HG03342 (cell line): ENCODE measurements around the gene RARRES1.
"Not testable (repeated sequence)": the region's sequence is repeated elsewhere in the genome, so short reads cannot be mapped to it uniquely, and the experiment has no call there.

Experiments used
- ATAC-seq: cut with Tn5 transposase; IDR thresholded peaks from one replicate; pipeline ENCODE4 v1.9.1; 2021; ENCODE audit warnings: mild to moderate bottlenecking, moderate library complexity; ENCODE audit not compliant: unreplicated experiment

RARRES1 gene

GRCh38 chr3:158701420-158702065, 30.7 kb downstream of the RARRES1 start:
- no peak for ATAC-seq

GRCh38 chr3:158700559-158700958, 31.7 kb downstream of the RARRES1 start:
- no peak for ATAC-seq

- ATAC-seq: no peak
Observed at GRCh38 chr3:158696618-158697017, 35.6 kb downstream of the RARRES1 start.

- ATAC-seq: not testable (repeated sequence)
Observed at GRCh38 chr3:158693866-158694456, 38.3 kb downstream of the RARRES1 start.

GRCh38 chr3:158685159-158685558, 47.1 kb downstream of the RARRES1 start:
- no peak for ATAC-seq

- ATAC-seq: no peak
Observed at GRCh38 chr3:158683230-158683962, 48.9 kb downstream of the RARRES1 start.

DNA sequence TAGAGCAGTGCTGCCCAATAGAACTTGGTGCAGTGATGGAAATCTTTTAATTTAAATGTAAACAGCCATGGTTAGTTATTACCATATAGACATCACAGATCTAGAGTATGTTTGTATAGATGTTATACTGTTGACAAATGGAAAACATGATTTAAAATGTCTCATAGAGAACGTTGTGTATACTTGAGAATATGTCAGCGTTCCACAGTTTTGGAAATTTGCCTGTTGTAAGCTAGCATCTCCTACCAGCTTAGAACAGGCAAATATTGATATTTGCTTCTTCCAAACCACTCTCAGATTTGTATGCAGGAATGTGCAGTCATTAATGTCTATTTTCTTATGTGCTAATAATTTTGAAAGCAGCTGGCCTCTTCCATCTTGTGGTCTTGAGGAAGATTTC, 51.4 kb downstream of the RARRES1 start:
- ATAC-seq: no peak

DNA sequence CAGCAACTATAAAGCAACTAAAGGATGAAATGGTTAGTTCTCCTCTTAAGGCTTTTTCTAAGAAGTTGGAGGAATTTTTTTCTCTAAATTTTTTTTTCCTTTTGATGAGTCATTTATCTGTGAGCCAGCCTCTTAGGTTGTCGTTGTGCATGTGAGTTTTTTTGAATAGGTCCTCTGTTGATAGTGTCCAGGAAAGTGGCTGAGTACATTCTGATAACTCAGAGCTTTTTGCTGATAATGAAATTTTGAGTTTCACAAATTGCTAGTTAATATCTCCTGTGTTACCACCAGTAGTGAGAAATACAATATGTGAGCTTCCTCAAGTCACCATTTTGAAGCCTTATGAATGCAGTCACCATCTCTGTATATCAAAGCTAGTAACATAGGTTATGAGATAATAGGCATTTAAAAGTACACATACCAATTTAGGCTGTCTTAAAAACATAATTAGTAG, 52.7 kb downstream of the RARRES1 start:
- ATAC-seq: no peak

- no peak for ATAC-seq
Observed at GRCh38 chr3:158678687-158679086, 53.6 kb downstream of the RARRES1 start.

GRCh38 chr3:158672215-158673176, 59.8 kb downstream of the RARRES1 start, which contains the start of gene LXN:
LXN (minus strand) TSS chr3:158672648; CDS start chr3:158672478, 170 bp downstream.
- ATAC-seq: peak; percentile 100

DNA sequence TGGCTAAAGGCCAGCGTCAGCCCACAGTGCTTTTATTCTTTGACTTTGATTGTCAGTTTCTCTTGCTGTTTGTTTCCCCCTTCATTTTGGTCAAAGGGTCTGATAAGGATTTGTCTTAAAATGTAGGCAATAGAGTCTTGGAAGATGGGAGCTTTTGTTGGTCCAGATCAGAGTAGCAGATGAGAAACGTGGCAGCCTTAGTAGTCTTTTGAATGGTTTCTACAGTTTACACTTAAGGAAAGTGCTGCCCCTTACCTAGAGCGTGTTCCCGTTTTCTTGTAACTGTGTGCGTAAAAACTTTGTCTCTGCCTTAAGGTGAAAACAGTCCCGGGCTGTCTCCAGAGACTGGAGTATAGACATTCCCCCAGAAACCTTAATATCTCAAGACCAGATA, 60.4 kb downstream of the RARRES1 start:
- no peak for ATAC-seq

DNA sequence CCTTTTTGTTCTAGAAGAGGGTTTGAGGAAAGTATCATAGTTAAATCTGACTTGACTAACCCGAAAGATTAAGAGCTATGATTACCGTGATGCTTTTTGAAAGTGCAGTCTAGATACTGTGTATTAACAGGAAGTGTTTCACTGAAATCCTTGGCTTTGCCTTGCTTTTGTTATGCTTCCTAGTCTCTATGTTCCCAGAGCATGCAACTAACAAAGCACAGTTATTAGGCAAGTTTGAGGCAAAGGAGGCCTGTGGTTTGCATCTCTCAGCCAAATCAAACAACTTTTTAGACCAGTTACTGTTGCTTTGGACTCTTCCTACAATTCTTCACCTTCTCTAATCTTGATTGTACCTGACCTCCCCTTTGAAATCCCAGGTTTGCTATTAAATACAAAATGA, 63.8 kb downstream of the RARRES1 start:
- no peak for ATAC-seq

- ATAC-seq: no peak
Observed at GRCh38 chr3:158666416-158666815, 65.8 kb downstream of the RARRES1 start.

GRCh38 chr3:158663832-158664231, 68.4 kb downstream of the RARRES1 start:
- ATAC-seq: no peak

DNA sequence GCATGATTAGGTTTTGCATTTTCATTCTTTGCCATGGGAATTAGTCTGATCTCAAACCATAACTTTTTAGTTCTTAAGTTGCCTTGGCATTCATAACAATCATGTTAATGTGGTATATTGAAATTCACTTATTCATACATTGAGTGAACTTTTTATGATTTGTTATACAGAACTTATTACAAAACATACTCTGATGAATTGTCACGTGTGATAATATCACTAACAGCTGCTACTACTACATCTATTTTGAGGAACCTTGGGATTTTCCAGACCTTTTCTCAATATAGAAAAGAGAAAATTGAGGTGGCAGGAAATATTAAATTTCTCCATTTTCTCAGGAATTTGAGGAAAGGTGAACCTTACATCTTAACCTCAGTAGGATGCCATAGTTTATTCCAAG, 69.0 kb downstream of the RARRES1 start:
- ATAC-seq: no peak

- no peak for ATAC-seq
Observed at GRCh38 chr3:158660711-158661110, 71.5 kb downstream of the RARRES1 start.

GRCh38 chr3:158659454-158660237, 72.6 kb downstream of the RARRES1 start:
- peak; percentile 94 for ATAC-seq

DNA sequence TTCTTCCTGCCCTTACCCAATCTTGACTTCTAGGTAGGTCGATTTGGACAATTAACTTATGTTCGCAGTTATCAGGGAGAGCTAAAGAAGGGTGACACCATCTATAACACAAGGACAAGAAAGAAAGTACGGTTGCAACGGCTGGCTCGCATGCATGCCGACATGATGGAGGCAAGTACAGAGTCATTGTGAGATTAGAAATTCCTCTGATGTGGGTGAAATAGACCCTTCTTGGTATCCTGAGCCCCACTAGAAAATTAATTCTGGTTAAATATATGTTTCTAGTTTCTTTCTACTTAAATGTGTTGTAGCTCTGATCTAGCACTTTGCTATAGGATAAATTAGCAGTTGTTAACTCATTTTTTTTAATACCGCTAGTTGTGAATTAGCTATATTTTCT, 73.4 kb downstream of the RARRES1 start:
- no peak for ATAC-seq

DNA sequence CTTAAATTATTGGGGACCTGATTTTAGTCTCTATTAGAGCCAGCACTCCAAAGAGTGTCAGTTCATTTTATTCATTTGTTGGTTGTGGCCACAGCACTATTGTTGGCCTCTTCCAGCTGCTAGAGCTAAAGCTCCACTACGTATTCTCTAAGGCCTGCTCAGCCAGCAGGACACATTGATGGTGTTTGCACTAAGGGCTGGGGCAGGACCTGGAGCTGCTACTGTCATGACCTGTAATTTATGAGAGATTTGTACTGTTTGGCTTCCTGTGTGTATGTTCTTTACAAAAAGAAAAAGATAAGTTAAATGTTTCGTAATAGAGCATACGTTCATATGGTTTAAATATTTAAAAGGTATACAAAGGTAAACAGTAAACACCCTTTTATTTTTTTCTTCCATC, 79.8 kb downstream of the RARRES1 start:
- ATAC-seq: no peak

GRCh38 chr3:158651192-158651591, 81.1 kb downstream of the RARRES1 start:
- no peak for ATAC-seq
